IMR-90 (cell line): ENCODE results near the gene CC2D1A. TPM values are rescaled to one million over a fixed set of nuclear protein-coding genes. Genes with fewer than 3 reads are reported as not detected.

Experiments
- ATAC-seq: fragments of 200-7000 bp; cut with Tn5 transposase; 2 replicates; pipeline ENCODE4 v1.9.1; 2020; ENCODE audit warnings: low read depth, mild to moderate bottlenecking, moderate library complexity
- BruUV-seq: library from RNA; stranded (reverse); fragments of 400-500 nt; replicated peaks from 2 replicates; lab custom pipeline; 2021; lab: Mats Ljungman, UMichigan
- CTCF ChIA-PET: fragments of 300-600 bp; formaldehyde crosslinking; extraction: SDS; loops from one replicate; lab custom pipeline; 2021; ENCODE audit warnings: antibody characterized with exemption; lab: Yijun Ruan, JAX
- POLR2A ChIA-PET: fragments of 300-600 bp; sonication (Branson Sonifier 250); formaldehyde crosslinking; loops from one replicate; lab custom pipeline; 2022; ENCODE audit warnings: antibody characterized with exemption; ENCODE audit not compliant: unreplicated experiment; lab: Charles Lee
- DNase-seq: peaks from one replicate; pipeline ENCODE4 v3.0.0; 2013
- H2AFZ ChIP-seq: replicated peaks from 2 replicates; pipeline ENCODE3; 2013; ENCODE audit warnings: low read length, mild to moderate bottlenecking; ENCODE audit not compliant: poor library complexity
- H2AK5ac ChIP-seq: 2 replicates; pipeline ENCODE4 v1.6.1; 2013; ENCODE audit warnings: low read depth, low read length, inconsistent platforms
- H2AK9ac ChIP-seq: replicated peaks from 2 replicates; pipeline ENCODE3; 2013; ENCODE audit warnings: mild to moderate bottlenecking, low read depth, low read length, moderate library complexity; ENCODE audit not compliant: poor library complexity
- H2BK120ac ChIP-seq: 2 replicates; pipeline ENCODE4 v1.6.1; 2013; ENCODE audit warnings: low read depth, low read length, inconsistent platforms
- H2BK15ac ChIP-seq: 3 replicates; pipeline ENCODE4 v1.6.1; 2013; ENCODE audit warnings: low read depth, low read length, inconsistent platforms
- H2BK20ac ChIP-seq: 2 replicates; pipeline ENCODE4 v1.6.1; 2013; ENCODE audit warnings: low read depth, mild to moderate bottlenecking, inconsistent platforms, low read length, moderate library complexity
- H2BK5ac ChIP-seq: 2 replicates; pipeline ENCODE4 v1.6.1; 2013; ENCODE audit warnings: mild to moderate bottlenecking, low read depth, low read length, inconsistent platforms; ENCODE audit not compliant: poor library complexity, severe bottlenecking
- H3K14ac ChIP-seq: replicated peaks from 2 replicates; pipeline ENCODE4 v1.6.1; 2013; ENCODE audit warnings: low read depth, low read length, inconsistent platforms
- H3K18ac ChIP-seq: 2 replicates; pipeline ENCODE4 v1.6.1; 2013; ENCODE audit warnings: low read depth, low read length, control low read depth
- H3K23ac ChIP-seq: 2 replicates; pipeline ENCODE4 v1.6.1; 2013; ENCODE audit warnings: low read depth, low read length, inconsistent platforms
- H3K27ac ChIP-seq: 2 replicates; pipeline ENCODE4 v1.5.1; 2013; ENCODE audit warnings: mild to moderate bottlenecking, control low read depth, low read length; ENCODE audit not compliant: insufficient read depth
- H3K27me3 ChIP-seq: 2 replicates; pipeline ENCODE4 v1.6.1; 2013; ENCODE audit warnings: low read length; ENCODE audit not compliant: control insufficient read depth, insufficient read depth
- H3K36me3 ChIP-seq: 2 replicates; pipeline ENCODE4 v1.6.1; 2013; ENCODE audit warnings: low read length, mixed read lengths; ENCODE audit not compliant: control insufficient read depth, insufficient read depth
- H3K4ac ChIP-seq: 2 replicates; pipeline ENCODE4 v1.6.1; 2013; ENCODE audit warnings: low read depth, low read length, inconsistent platforms
- H3K4me1 ChIP-seq: 2 replicates; pipeline ENCODE4 v1.6.1; 2013; ENCODE audit warnings: low read length, mixed read lengths; ENCODE audit not compliant: control insufficient read depth, insufficient read depth
- H3K4me2 ChIP-seq: 2 replicates; pipeline ENCODE4 v1.6.1; 2013; ENCODE audit warnings: low read depth, mild to moderate bottlenecking, control low read depth, low read length, moderate library complexity
- H3K4me3 ChIP-seq: 2 replicates; pipeline ENCODE4 v1.5.1; 2013; ENCODE audit warnings: low read depth, mild to moderate bottlenecking, control low read depth, low read length, moderate library complexity; ENCODE audit not compliant: insufficient read depth
- H3K56ac ChIP-seq: 2 replicates; pipeline ENCODE4 v1.6.1; 2013; ENCODE audit warnings: low read length, inconsistent platforms; ENCODE audit not compliant: insufficient read depth; ENCODE audit errors: extremely low read depth
- H3K79me1 ChIP-seq, 2 experiments: 2 replicates each; pipeline ENCODE4 v1.6.1; 2013; ENCODE audit warnings: low read length in 2 of 2, inconsistent platforms in 1 of 2, low read depth in 1 of 2
- H3K9ac ChIP-seq: 2 replicates; pipeline ENCODE4 v1.6.1; 2013; ENCODE audit warnings: low read depth, low read length, control low read depth
- H3K9me1 ChIP-seq: 2 replicates; pipeline ENCODE4 v1.6.1; 2013; ENCODE audit warnings: low read length, inconsistent platforms; ENCODE audit not compliant: insufficient read depth
- H3K9me3 ChIP-seq: 2 replicates; pipeline ENCODE4 v1.6.1; 2013; ENCODE audit warnings: low read length; ENCODE audit not compliant: control insufficient read depth, insufficient read depth
- H4K20me1 ChIP-seq: 2 replicates; pipeline ENCODE4 v1.6.1; 2013; ENCODE audit warnings: low read length, inconsistent platforms; ENCODE audit not compliant: insufficient read depth
- H4K5ac ChIP-seq: 2 replicates; pipeline ENCODE4 v1.6.1; 2013; ENCODE audit warnings: mild to moderate bottlenecking, low read depth, low read length, control low read depth
- H4K8ac ChIP-seq, 2 experiments: 2 replicates each; pipeline ENCODE4 v1.6.1; 2013; ENCODE audit warnings: low read depth in 2 of 2, low read length in 2 of 2, control low read depth in 1 of 2, inconsistent platforms in 1 of 2
- H4K91ac ChIP-seq: 2 replicates; pipeline ENCODE4 v1.6.1; 2013; ENCODE audit warnings: low read depth, low read length, inconsistent platforms; ENCODE audit not compliant: insufficient read depth
- CHD1 ChIP-seq: IDR thresholded peaks from 2 replicates; pipeline ENCODE4 v1.6.1; 2012; ENCODE audit warnings: low read depth, low read length, improper control_type of control experiment
- RAD21 ChIP-seq: IDR thresholded peaks from 2 replicates; pipeline ENCODE4 v1.6.1; 2012; ENCODE audit warnings: low read length, improper control_type of control experiment
- SMC3 ChIP-seq: fragments of 150-350 bp; IDR thresholded peaks from 2 replicates; pipeline ENCODE4 v1.6.1; 2016; ENCODE audit warnings: low read depth, mild to moderate bottlenecking, antibody characterized with exemption, low read length, moderate library complexity
- WGBS, 2 experiments: methylation state at CpG; one replicate each; pipeline versions ENCODE4 v1.1.5 to v1.1.7; 2013; ENCODE audit warnings: missing lambda C conversion rate in 2 of 2; ENCODE audit not compliant: insufficient read length in 1 of 2; ENCODE audit errors: extremely low coverage in 2 of 2; 5-methylcytosine and 5-hydroxymethylcytosine counted together
- dilution Hi-C: fragments of 300-500 bp; cut with HindIII; formaldehyde crosslinking; loops from one replicate; pipeline ENCODE4 v1.14.3; 2018; ENCODE audit warnings: low sequenced_read_pairs; ENCODE audit not compliant: unreplicated experiment
- in situ Hi-C: fragments of 300-500 bp; cut with MboI; formaldehyde crosslinking; loops from 3 replicates; pipeline ENCODE4 v1.14.3; 2019; ENCODE audit warnings: low sequenced_read_pairs, inconsistent platforms, mixed read lengths
- intact Hi-C: fragments of 100-400 bp; cut with micrococcal nuclease; formaldehyde crosslinking; loops from 2 replicates; pipeline ENCODE4 v1.10.0; 2022
- polyA plus RNA-seq, 3 experiments: library from polyadenylated mRNA; depleted of rRNA; stranded (reverse); fragments of >200 nt; gene quantifications; 2 replicates each; pipeline ENCODE4 v1.2.3, GENCODE V29; 2012; ENCODE audit warnings: low replicate concordance in 1 of 3
- total RNA-seq: library from RNA; depleted of rRNA; stranded (reverse); fragments of >200 nt; gene quantifications from 2 replicates; pipeline ENCODE4 v1.2.3, GENCODE V29; 2012
- TF ChIP-seq, protein P1 (sequence below): fragments of 150-350 bp; IDR thresholded peaks from 2 replicates; pipeline ENCODE4 v1.6.1; 2017; ENCODE audit warnings: mild to moderate bottlenecking, antibody characterized with exemption, low read length, low read depth

CC2D1A gene
- total and polyA plus RNA-seq, 2 of the 4 experiments (the other 2 are of a cell fraction): 4.1 to 14.7 TPM

DNA sequence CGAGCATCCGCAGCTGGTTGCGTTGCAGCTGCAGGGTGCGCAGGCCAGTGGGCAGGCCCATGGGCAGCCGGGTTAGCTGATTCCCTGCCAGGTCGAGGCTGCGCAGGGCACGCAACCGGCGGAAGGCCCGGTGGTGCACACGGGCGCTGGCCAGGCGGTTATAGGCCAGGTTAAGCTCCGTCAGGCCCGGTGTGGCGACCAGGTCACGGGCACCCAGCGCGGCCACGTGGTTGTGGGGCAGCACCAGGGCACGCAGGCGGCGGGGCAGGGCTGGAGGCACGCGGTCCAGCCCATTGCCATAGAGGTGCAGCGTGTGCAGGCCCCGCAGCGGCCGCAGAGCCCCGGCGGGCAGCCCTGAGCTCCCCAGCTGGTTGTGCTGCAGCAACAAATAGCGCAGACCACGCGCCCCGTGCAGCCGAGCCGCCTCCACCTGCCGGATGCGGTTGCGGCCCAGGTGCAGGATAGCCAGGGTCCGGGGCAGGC lies 27.0 kb downstream of the CC2D1A start:
- no TSS peak for BruUV-seq
- no peak overlapping the region for H3K4ac ChIP-seq
- H3K56ac ChIP-seq: no peak overlapping the region
- in situ Hi-C loops: no loop called here
- DNase-seq: no peak
- no peak overlapping the region for H4K5ac ChIP-seq
- no peaks in the 10 kb centered on the region for H3K27me3 ChIP-seq
- WGBS, 2 experiments: 93% methylated on average over 31 of the region's 42 CpGs; no CpG with 5 or more reads in 1 of the 2 experiments
- H3K14ac ChIP-seq: no peak overlapping the region
- H4K20me1 ChIP-seq: no peaks in the 10 kb centered on the region
- ChIA-PET POLR2A (no interaction called here), CTCF (no interaction called here)
- no peak overlapping the region for H3K23ac ChIP-seq
- no peak overlapping the region for H2BK120ac ChIP-seq
- no peak overlapping the region for H3K18ac ChIP-seq
- H4K8ac ChIP-seq: no peak overlapping the region
- H3K36me3 ChIP-seq: peaks cover 24% of the 10 kb centered on the region
- no peak overlapping the region for H3K4me2 ChIP-seq
- H2BK20ac ChIP-seq: no peak overlapping the region
- H2AK9ac ChIP-seq: peak overlapping the region; percentile 24
- peaks cover 2% of the 10 kb centered on the region; the same call in 1 of the 2 replicates for H3K4me1 ChIP-seq
- H3K9me3 ChIP-seq: no peaks in the 10 kb centered on the region
- no peak overlapping the region for H4K91ac ChIP-seq
- H3K4me3 ChIP-seq: no peak overlapping the region
- H2BK15ac ChIP-seq: no peak overlapping the region
- no peak overlapping the region for H3K27ac ChIP-seq
- no peak overlapping the region for H2AK5ac ChIP-seq
- TF ChIP-seq CHD1 (no peak), SMC3 (no peak), RAD21 (no peak)
- TF ChIP-seq, protein P1, sequence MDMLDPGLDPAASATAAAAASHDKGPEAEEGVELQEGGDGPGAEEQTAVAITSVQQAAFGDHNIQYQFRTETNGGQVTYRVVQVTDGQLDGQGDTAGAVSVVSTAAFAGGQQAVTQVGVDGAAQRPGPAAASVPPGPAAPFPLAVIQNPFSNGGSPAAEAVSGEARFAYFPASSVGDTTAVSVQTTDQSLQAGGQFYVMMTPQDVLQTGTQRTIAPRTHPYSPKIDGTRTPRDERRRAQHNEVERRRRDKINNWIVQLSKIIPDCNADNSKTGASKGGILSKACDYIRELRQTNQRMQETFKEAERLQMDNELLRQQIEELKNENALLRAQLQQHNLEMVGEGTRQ: no peak
- no peak overlapping the region for H2AFZ ChIP-seq
- H3K9ac ChIP-seq: no peak overlapping the region
- dilution Hi-C loops: no loop called here
- intact Hi-C loops: no loop called here
- H3K79me1 ChIP-seq: peaks cover 0 to 4% of the 10 kb centered on the region in 2 experiments; a peak in 1 of 4 replicates
- no peak for ATAC-seq
- H2BK5ac ChIP-seq: no peak overlapping the region
- peaks cover 5% of the 10 kb centered on the region for H3K9me1 ChIP-seq
